HG02588 (cell line): ENCODE measurements around the gene CD22.
"Not testable (repeated sequence)": the region's sequence is repeated elsewhere in the genome, so short reads cannot be mapped to it uniquely, and the experiment has no call there.

Experiments used
- ATAC-seq: cut with Tn5 transposase; IDR thresholded peaks from one replicate; pipeline ENCODE4 v1.9.1; 2021; ENCODE audit warnings: mild to moderate bottlenecking, moderate library complexity; ENCODE audit not compliant: unreplicated experiment

CD22 gene

GRCh38 chr19:35328851-35329285 is at the start of gene CD22:
Gene CD22 (plus strand): TSS chr19:35329187. CDS start chr19:35332041, 2,854 bp downstream.
- no peak for ATAC-seq

- ATAC-seq, result no peak
These were observed 49.6 kb upstream of the CD22 start for GRCh38 chr19:35279374-35279773.

GRCh38 chr19:35279985-35280821 is 48.8 kb upstream of the CD22 start:
- no peak for ATAC-seq

- ATAC-seq, result no peak
These were observed 47.7 kb upstream of the CD22 start for GRCh38 chr19:35281303-35281702.

GRCh38 chr19:35284153-35285094 is 44.6 kb upstream of the CD22 start:
- no peak for ATAC-seq

GRCh38 chr19:35285095-35285449 is 43.9 kb upstream of the CD22 start:
- no peak for ATAC-seq

GRCh38 chr19:35285465-35285864 is 43.5 kb upstream of the CD22 start:
- not testable (repeated sequence) for ATAC-seq

- ATAC-seq, result not testable (repeated sequence)
These were observed 42.9 kb upstream of the CD22 start for GRCh38 chr19:35286101-35286500.

GRCh38 chr19:35287713-35288112 is 41.3 kb upstream of the CD22 start:
- no peak for ATAC-seq

- no peak for ATAC-seq
These were observed 40.7 kb upstream of the CD22 start for GRCh38 chr19:35288331-35288730.

- no peak for ATAC-seq
These were observed 40.1 kb upstream of the CD22 start for GRCh38 chr19:35288906-35289305.

- ATAC-seq, result no peak
These were observed 38.4 kb upstream of the CD22 start for GRCh38 chr19:35290381-35291127.

- ATAC-seq, result no peak
These were observed 37.7 kb upstream of the CD22 start for GRCh38 chr19:35291259-35291658.

GRCh38 chr19:35291916-35292315 is 37.1 kb upstream of the CD22 start, which contains the start of gene MAG:
Gene MAG (plus strand): TSS chr19:35292161. CDS start chr19:35295409, 3,248 bp downstream.
- ATAC-seq, result no peak

- ATAC-seq, result no peak
These were observed 36.3 kb upstream of the CD22 start for GRCh38 chr19:35292421-35293362.

- ATAC-seq, result no peak
These were observed 35.6 kb upstream of the CD22 start for GRCh38 chr19:35293363-35293739.

GRCh38 chr19:35293808-35294207 is 35.2 kb upstream of the CD22 start:
- no peak for ATAC-seq

- no peak for ATAC-seq
These were observed 34.7 kb upstream of the CD22 start for GRCh38 chr19:35294328-35294727.

- ATAC-seq, result no peak
These were observed 33.9 kb upstream of the CD22 start for GRCh38 chr19:35294859-35295791.
